Osteocyte (in vitro differentiated cells): ENCODE measurements around the gene GPR3. TPM values are rescaled to one million over a fixed set of nuclear protein-coding genes. Genes with fewer than 3 reads are reported as not detected.

Experiments
- DNase-seq: peaks from one replicate; pipeline ENCODE4 v3.0.0; 2021; ENCODE audit warnings: mixed read lengths; ENCODE audit not compliant: unreplicated experiment; ENCODE audit errors: extremely low spot score
- H3K27ac Mint-ChIP-seq: one replicate; pipeline ENCODE4 v1.8.0; 2021; ENCODE audit warnings: mild to moderate bottlenecking, mixed read lengths; ENCODE audit not compliant: unreplicated experiment
- H3K27me3 Mint-ChIP-seq: one replicate; pipeline ENCODE4 v1.8.0; 2021; ENCODE audit warnings: mixed read lengths; ENCODE audit not compliant: unreplicated experiment
- H3K36me3 Mint-ChIP-seq: one replicate; pipeline ENCODE4 v1.8.0; 2021; ENCODE audit warnings: mixed read lengths; ENCODE audit not compliant: unreplicated experiment
- H3K4me1 Mint-ChIP-seq: one replicate; pipeline ENCODE4 v1.8.0; 2021; ENCODE audit warnings: mixed read lengths; ENCODE audit not compliant: unreplicated experiment
- H3K4me3 Mint-ChIP-seq: one replicate; pipeline ENCODE4 v1.8.0; 2021; ENCODE audit warnings: mild to moderate bottlenecking, moderate library complexity, mixed read lengths; ENCODE audit not compliant: unreplicated experiment
- H3K9me3 Mint-ChIP-seq: one replicate; pipeline ENCODE4 v1.8.0; 2021; ENCODE audit warnings: mixed read lengths; ENCODE audit not compliant: unreplicated experiment
- total RNA-seq: library from RNA; stranded (reverse); gene quantifications from 2 replicates; pipeline ENCODE4 v1.2.1, GENCODE V29; 2021
- TF ChIP-seq, protein P1 (sequence below): fragments of 200-600 bp; sonication (generic); IDR thresholded peaks from 2 replicates; pipeline ENCODE4 v1.5.0; 2021; ENCODE audit warnings: antibody characterized with exemption, mild to moderate bottlenecking, moderate library complexity

The GPR3 gene
- total RNA-seq, 1 donor from 2014 or later = 0.56 TPM

DNA sequence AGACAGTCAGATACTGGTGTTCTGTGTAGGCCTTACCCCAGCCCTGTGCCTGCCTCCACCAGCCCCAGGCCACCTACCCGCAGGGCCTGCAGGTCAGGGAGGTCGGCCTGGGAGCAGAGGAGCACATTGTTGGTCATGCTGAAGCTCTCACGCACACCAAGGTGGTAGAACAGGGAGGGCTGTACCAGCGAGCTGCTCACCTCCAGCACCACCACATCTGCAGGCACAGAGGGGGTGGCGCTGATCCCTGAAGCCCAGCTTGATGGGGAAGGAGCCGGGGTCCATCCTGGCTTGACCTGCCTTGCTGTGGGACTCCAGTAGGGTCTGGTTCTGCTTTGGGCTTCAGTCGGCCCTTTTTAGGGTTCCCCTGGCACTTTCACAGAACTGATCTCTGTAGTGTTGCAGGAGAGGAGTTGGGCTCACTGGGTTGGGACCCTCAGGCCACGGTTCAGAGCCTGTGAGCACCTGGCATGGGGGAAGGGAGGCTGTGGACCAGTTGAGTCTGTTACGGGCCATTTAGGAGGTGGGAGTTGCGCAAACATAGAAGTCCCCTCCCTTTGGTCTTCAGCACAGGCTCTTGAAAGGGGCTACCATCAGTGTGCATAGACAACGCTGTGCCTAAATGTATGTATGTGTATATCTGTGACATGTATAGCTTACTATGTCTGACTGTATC lies 27.6 kb upstream of the GPR3 start:
- TF ChIP-seq, protein P1, sequence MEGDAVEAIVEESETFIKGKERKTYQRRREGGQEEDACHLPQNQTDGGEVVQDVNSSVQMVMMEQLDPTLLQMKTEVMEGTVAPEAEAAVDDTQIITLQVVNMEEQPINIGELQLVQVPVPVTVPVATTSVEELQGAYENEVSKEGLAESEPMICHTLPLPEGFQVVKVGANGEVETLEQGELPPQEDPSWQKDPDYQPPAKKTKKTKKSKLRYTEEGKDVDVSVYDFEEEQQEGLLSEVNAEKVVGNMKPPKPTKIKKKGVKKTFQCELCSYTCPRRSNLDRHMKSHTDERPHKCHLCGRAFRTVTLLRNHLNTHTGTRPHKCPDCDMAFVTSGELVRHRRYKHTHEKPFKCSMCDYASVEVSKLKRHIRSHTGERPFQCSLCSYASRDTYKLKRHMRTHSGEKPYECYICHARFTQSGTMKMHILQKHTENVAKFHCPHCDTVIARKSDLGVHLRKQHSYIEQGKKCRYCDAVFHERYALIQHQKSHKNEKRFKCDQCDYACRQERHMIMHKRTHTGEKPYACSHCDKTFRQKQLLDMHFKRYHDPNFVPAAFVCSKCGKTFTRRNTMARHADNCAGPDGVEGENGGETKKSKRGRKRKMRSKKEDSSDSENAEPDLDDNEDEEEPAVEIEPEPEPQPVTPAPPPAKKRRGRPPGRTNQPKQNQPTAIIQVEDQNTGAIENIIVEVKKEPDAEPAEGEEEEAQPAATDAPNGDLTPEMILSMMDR = no peak
- H3K36me3 Mint-ChIP-seq = peaks cover 23% of the 10 kb centered on the region
- peaks cover 30% of the 10 kb centered on the region for H3K4me1 Mint-ChIP-seq
- peak overlapping the region; percentile 87 for H3K4me3 Mint-ChIP-seq
- H3K9me3 Mint-ChIP-seq = no peaks in the 10 kb centered on the region
- H3K27ac Mint-ChIP-seq = peak overlapping the region; percentile 97
- no peaks in the 10 kb centered on the region for H3K27me3 Mint-ChIP-seq
- DNase-seq = no peak

GRCh38 chr1:27365372-27366112 lies 26.9 kb upstream of the GPR3 start:
- Mint-ChIP-seq H3K27me3 (no peaks in the 10 kb centered on the region), H3K27ac (peak overlapping the region; percentile 97)

DNA sequence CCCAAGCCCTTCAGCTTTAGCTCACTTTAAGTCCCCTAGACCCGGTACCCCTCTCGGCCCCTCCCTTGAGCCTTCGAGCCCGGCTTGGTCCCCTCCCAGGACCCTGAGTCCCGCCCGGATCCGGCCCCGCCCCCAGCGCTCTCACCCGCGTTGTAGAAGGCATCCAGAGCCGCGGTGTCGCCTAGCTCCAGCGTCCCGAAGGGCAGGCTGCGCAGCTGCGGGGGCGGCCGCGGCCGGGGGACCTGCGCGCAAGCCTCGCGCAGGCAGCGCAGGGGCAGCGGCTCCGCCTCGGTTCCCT lies 26.4 kb upstream of the GPR3 start:
- peak overlapping the region; percentile 97 for H3K27ac Mint-ChIP-seq
- H3K4me1 Mint-ChIP-seq = peaks cover 30% of the 10 kb centered on the region
- H3K4me3 Mint-ChIP-seq = peak overlapping the region; percentile 87
- DNase-seq = peak; percentile 92
- H3K36me3 Mint-ChIP-seq = peaks cover 21% of the 10 kb centered on the region
- H3K27me3 Mint-ChIP-seq = no peaks in the 10 kb centered on the region
- no peaks in the 10 kb centered on the region for H3K9me3 Mint-ChIP-seq
- TF ChIP-seq, protein P1 = no peak

More at GRCh38 chr1:27365372-27366112, 26.9 kb upstream of the GPR3 start:
- Mint-ChIP-seq H3K4me3 (peak overlapping the region; percentile 87), H3K36me3 (peaks cover 21% of the 10 kb centered on the region), H3K9me3 (no peaks in the 10 kb centered on the region), H3K4me1 (peaks cover 30% of the 10 kb centered on the region)
- peak; percentile 93 for DNase-seq
- TF ChIP-seq, protein P1 = no peak

GRCh38 chr1:27366411-27367159 lies 25.8 kb upstream of the GPR3 start, which contains the start of gene MAP3K6:
Gene MAP3K6, minus strand, starts transcription at chr1:27366961. Its CDS starts 364 bp downstream, at chr1:27366597.
- peaks cover 30% of the 10 kb centered on the region for H3K4me1 Mint-ChIP-seq
- no peaks in the 10 kb centered on the region for H3K27me3 Mint-ChIP-seq
- peak within 1 kb of the TSS; percentile 97 for H3K27ac Mint-ChIP-seq
- H3K36me3 Mint-ChIP-seq = peaks cover 18% of the 10 kb centered on the region
- peak; percentile 92 for DNase-seq
- TF ChIP-seq, protein P1 = peak; percentile 51
- H3K9me3 Mint-ChIP-seq = no peaks in the 10 kb centered on the region
- peak within 1 kb of the TSS; percentile 87 for H3K4me3 Mint-ChIP-seq
